Measurements from ENCODE around the gene BICC1. TPM values are rescaled to one million over a fixed set of nuclear protein-coding genes. Genes with fewer than 3 reads are reported as not detected.

The BICC1 gene
- total and polyA plus RNA-seq, 10 donors, result 0.86 to 5.4 (median 3.5) TPM

DNA sequence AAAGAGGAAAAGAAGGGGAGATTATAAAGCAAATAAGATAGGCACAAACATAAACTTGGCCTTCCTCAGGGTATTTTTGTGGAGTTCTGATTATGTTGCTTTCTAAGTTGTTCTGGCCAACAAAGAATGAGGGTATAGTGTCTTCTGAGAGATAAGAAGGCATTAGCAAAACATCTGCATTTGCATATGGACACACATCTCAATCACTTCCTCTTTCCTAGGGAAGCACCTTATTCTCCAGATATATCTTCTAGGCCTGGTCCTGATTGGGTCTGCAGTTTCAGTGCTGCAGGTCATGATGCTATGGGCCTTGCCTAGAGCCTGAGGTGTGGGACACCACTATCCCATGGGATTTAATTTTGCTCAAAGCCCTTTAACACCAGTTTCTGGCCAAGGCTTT is 355.0 kb downstream of the BICC1 start:
- no peak overlapping the region for H3K27ac ChIP-seq
- DNase-seq, result no peak
- intact Hi-C loops (cut with DNase I; ENCODE audit: low total_unique reads), result no loop called here
- H3K36me3 ChIP-seq, result no peaks in the 10 kb centered on the region
- TF ChIP-seq POLR2AphosphoS5 (IDR thresholded peaks at IDR 0.05), result no peak
- TF ChIP-seq, protein P1, sequence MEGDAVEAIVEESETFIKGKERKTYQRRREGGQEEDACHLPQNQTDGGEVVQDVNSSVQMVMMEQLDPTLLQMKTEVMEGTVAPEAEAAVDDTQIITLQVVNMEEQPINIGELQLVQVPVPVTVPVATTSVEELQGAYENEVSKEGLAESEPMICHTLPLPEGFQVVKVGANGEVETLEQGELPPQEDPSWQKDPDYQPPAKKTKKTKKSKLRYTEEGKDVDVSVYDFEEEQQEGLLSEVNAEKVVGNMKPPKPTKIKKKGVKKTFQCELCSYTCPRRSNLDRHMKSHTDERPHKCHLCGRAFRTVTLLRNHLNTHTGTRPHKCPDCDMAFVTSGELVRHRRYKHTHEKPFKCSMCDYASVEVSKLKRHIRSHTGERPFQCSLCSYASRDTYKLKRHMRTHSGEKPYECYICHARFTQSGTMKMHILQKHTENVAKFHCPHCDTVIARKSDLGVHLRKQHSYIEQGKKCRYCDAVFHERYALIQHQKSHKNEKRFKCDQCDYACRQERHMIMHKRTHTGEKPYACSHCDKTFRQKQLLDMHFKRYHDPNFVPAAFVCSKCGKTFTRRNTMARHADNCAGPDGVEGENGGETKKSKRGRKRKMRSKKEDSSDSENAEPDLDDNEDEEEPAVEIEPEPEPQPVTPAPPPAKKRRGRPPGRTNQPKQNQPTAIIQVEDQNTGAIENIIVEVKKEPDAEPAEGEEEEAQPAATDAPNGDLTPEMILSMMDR (IDR thresholded peaks at IDR 0.05 in 8 of 11, conservative IDR thresholded peaks at IDR 0.05 in 3 of 11), result no peak
- no peaks in the 10 kb centered on the region for H3K4me1 ChIP-seq
- H3K9me3 ChIP-seq, result no peaks in the 10 kb centered on the region
- H3K4me3 ChIP-seq, result no peak overlapping the region
- H3K27me3 ChIP-seq (replicated peaks in 1 of 7), result no peaks in the 10 kb centered on the region

GRCh38 chr10:58868736-58869435 is 356.2 kb downstream of the BICC1 start:
- WGBS, 5 donors, result 66 to 80% (median 75%) methylated on average over 8 of the region's 8 CpGs
- H3K4me3 ChIP-seq, result no peak overlapping the region
- no peaks in the 10 kb centered on the region for H3K27me3 ChIP-seq (replicated peaks in 1 of 7)
- TF ChIP-seq, protein P1 (IDR thresholded peaks at IDR 0.05 in 8 of 11, conservative IDR thresholded peaks at IDR 0.05 in 3 of 11), result no peak
- no peak for TF ChIP-seq POLR2A (IDR thresholded peaks at IDR 0.05)
- no peak for TF ChIP-seq POLR2AphosphoS5 (IDR thresholded peaks at IDR 0.05)
- DNase-seq, result no peak
- no peaks in the 10 kb centered on the region for H3K4me1 ChIP-seq
- intact Hi-C loops (cut with DNase I; ENCODE audit: low total_unique reads), result no loop called here
- H3K36me3 ChIP-seq, result no peaks in the 10 kb centered on the region
- no peak overlapping the region for H3K27ac ChIP-seq
- H3K9me3 ChIP-seq, result no peaks in the 10 kb centered on the region

DNA sequence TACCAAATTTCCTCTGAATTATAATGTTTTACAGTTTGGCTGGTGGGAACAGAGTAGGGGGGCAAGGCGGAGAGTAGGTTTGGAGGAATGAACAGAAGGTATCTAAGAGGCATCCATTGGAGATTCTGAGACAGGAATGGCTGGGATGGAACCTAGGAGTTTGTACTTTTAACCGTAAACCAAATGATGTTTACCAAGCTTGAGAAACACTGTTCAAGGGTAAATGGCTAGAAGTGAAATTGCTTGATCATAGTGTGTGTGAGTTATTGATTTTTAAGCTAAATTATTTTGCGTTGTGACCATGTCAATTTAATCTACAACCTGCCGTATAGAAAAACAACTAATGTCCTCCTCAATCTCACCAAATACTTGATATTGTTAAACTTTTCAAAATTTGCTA is 357.4 kb downstream of the BICC1 start:
- WGBS, 5 donors, result 90 to 98% (median 91%) methylated on average over 4 of the region's 4 CpGs

DNA sequence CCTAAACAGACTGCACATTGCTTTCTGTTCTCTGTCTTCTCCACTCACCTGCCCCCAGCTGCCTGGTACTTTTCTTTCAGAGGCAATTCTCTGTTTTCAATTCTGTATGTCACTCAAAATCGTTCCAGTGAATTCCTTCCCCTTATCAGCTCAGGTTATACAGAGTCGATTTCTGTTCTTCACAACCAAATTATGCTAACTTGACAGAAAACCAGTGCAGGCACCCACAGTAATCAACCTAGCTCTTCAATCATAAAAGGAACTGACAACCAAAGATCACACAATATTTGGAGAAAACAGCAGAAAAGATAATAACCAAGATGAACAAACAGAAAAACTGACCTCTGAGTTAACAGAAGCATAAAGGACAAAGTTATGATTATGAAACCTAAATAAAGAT is 360.5 kb downstream of the BICC1 start:
- no peaks in the 10 kb centered on the region for H3K4me1 ChIP-seq
- 64 to 79% (median 71%) methylated on average over 2 of the region's 2 CpGs for WGBS, 5 donors
- no peak overlapping the region for H3K4me3 ChIP-seq
- no peak for DNase-seq
- TF ChIP-seq POLR2AphosphoS5 (IDR thresholded peaks at IDR 0.05), result no peak
- TF ChIP-seq, protein P1 (IDR thresholded peaks at IDR 0.05 in 8 of 11, conservative IDR thresholded peaks at IDR 0.05 in 3 of 11), result no peak
- TF ChIP-seq POLR2A (IDR thresholded peaks at IDR 0.05), result no peak
- no peaks in the 10 kb centered on the region for H3K36me3 ChIP-seq
- H3K27me3 ChIP-seq (replicated peaks in 1 of 7), result no peaks in the 10 kb centered on the region
- H3K27ac ChIP-seq, result no peak overlapping the region
- intact Hi-C loops (cut with DNase I; ENCODE audit: low total_unique reads), result no loop called here
- no peaks in the 10 kb centered on the region for H3K9me3 ChIP-seq

More for the DNA sequence above, 357.4 kb downstream of the BICC1 start:
- DNase-seq, result no peak
- Histone ChIP-seq H3K36me3 (no peaks in the 10 kb centered on the region), H3K27me3 (replicated peaks in 1 of 7) (no peaks in the 10 kb centered on the region), H3K4me1 (no peaks in the 10 kb centered on the region), H3K9me3 (no peaks in the 10 kb centered on the region), H3K4me3 (no peak overlapping the region), H3K27ac (no peak overlapping the region)
- intact Hi-C loops (cut with DNase I; ENCODE audit: low total_unique reads), result no loop called here
- TF ChIP-seq POLR2AphosphoS5 (IDR thresholded peaks at IDR 0.05), result no peak
- TF ChIP-seq, protein P1 (IDR thresholded peaks at IDR 0.05 in 8 of 11, conservative IDR thresholded peaks at IDR 0.05 in 3 of 11), result no peak
- no peak for TF ChIP-seq POLR2A (IDR thresholded peaks at IDR 0.05)

Other genes starting within 250 kb of the BICC1 start
- 10 to 100 TPM; 12.3 to 17.2 (median 13.6) TPM for gene IPMK, start 245.0 kb upstream of the BICC1 start, total RNA-seq
- gene IPMK, start 245.0 kb upstream of the BICC1 start, polyA plus RNA-seq, result 1 to 10 TPM; 2.9 to 4.3 (median 3.4) TPM
- 10 to 100 TPM in 5 of 7 donors, 1 to 10 TPM in 2; 7.1 to 26.5 (median 17.3) TPM for gene CISD1, start 243.7 kb upstream of the BICC1 start, total RNA-seq
- 10 to 100 TPM in 2 of 3 donors, 1 to 10 TPM in 1; 8.5 to 26.4 (median 24.5) TPM for gene CISD1, start 243.7 kb upstream of the BICC1 start, polyA plus RNA-seq
- gene UBE2D1, start 177.9 kb upstream of the BICC1 start, total RNA-seq, result 10 to 100 TPM; 23.8 to 34.6 (median 28.2) TPM
- gene UBE2D1, start 177.9 kb upstream of the BICC1 start, polyA plus RNA-seq, result 10 to 100 TPM; 13.5 to 17.5 (median 16.1) TPM
- 10 to 100 TPM; 20.7 to 39.2 (median 37.0) TPM for gene TFAM, start 127.5 kb upstream of the BICC1 start, total RNA-seq
- gene TFAM, start 127.5 kb upstream of the BICC1 start, polyA plus RNA-seq, result 10 to 100 TPM in 2 of 3 donors, 1 to 10 TPM in 1; 7.6 to 12.9 (median 12.0) TPM

Data from spleen (tissue), 11 donors.